Fibroblast of lung (primary cell): Measurements from ENCODE around the gene NT5DC3. TPM values are rescaled to one million over a fixed set of nuclear protein-coding genes. Genes with fewer than 3 reads are reported as not detected.
A peak's percentile ranks its signal among the peaks of the same experiment; 100 is the strongest.

Source experiments
- DNase-seq, 2 donors: peaks; one replicate each; pipeline versions ENCODE4 v3.0.0 to v3.0.0-alpha.2; 2010; ENCODE audit warnings: low read depth in 2 of 2
- H2AFZ ChIP-seq: 2 replicates; pipeline ENCODE4 v1.5.1; 2012; ENCODE audit warnings: low read length, control low read depth, inconsistent platforms
- H3K27ac ChIP-seq: 2 replicates; pipeline ENCODE4 v1.5.1; 2011; ENCODE audit warnings: low read length, control low read depth; ENCODE audit not compliant: insufficient read depth
- H3K27me3 ChIP-seq: 2 replicates; pipeline ENCODE4 v1.5.1; 2011; ENCODE audit warnings: mild to moderate bottlenecking, low read length; ENCODE audit not compliant: control insufficient read depth, insufficient read depth
- H3K36me3 ChIP-seq: 2 replicates; pipeline ENCODE4 v1.5.1; 2011; ENCODE audit warnings: low read length; ENCODE audit not compliant: control insufficient read depth, insufficient read depth
- H3K4me1 ChIP-seq: 2 replicates; pipeline ENCODE4 v1.5.1; 2011; ENCODE audit warnings: low read length; ENCODE audit not compliant: control insufficient read depth, insufficient read depth; ENCODE audit errors: extremely low read depth
- H3K4me2 ChIP-seq: 2 replicates; pipeline ENCODE4 v1.5.1; 2011; ENCODE audit warnings: low read length, control low read depth; ENCODE audit not compliant: insufficient read depth; ENCODE audit errors: extremely low read depth
- H3K4me3 ChIP-seq, 4 experiments: fragments of 200-600 bp in 1 of 4; sonication (generic) in 1 of 4; replicated peaks in 1 of 4; 2 replicates each; pipeline ENCODE4 v1.5.1; 2011 to 2016; ENCODE audit warnings: low read length in 4 of 4, low read depth in 3 of 4, mild to moderate bottlenecking in 3 of 4, control low read depth in 2 of 4, inconsistent platforms in 1 of 4, mixed read lengths in 1 of 4; ENCODE audit not compliant: insufficient read depth in 1 of 4; ENCODE audit errors: control extremely low read depth in 1 of 4
- H3K79me2 ChIP-seq: 2 replicates; pipeline ENCODE4 v1.5.1; 2012; ENCODE audit warnings: mild to moderate bottlenecking, low read length, inconsistent platforms; ENCODE audit not compliant: control insufficient read depth, insufficient read depth
- H3K9ac ChIP-seq: 2 replicates; pipeline ENCODE4 v1.5.1; 2011; ENCODE audit warnings: mild to moderate bottlenecking, low read length, control low read depth; ENCODE audit not compliant: insufficient read depth
- H3K9me3 ChIP-seq: 2 replicates; pipeline ENCODE4 v1.5.1; 2012; ENCODE audit warnings: low read depth, low read length; ENCODE audit not compliant: control insufficient read depth, insufficient read depth
- H4K20me1 ChIP-seq: 2 replicates; pipeline ENCODE4 v1.5.1; 2011; ENCODE audit warnings: low read length; ENCODE audit not compliant: control insufficient read depth, insufficient read depth; ENCODE audit errors: extremely low read depth
- EZH2 ChIP-seq: IDR thresholded peaks from 2 replicates; pipeline ENCODE4 v1.5.1; 2012; ENCODE audit warnings: low read length, control low read depth, mild to moderate bottlenecking; ENCODE audit errors: missing control alignments
- polyA plus RNA-seq, 2 donors: library from polyadenylated mRNA; depleted of rRNA in 1 of 2; stranded (reverse) in 1 of 2; unstranded in 1 of 2; fragments of >200 nt; gene quantifications; 2 replicates each; pipeline ENCODE4 v1.2.1, GENCODE V29; 2011 to 2012; ENCODE audit warnings: missing spikeins in 1 of 2
- total RNA-seq: library from RNA; depleted of rRNA; stranded (reverse); fragments of >200 nt; gene quantifications from 2 replicates; pipeline ENCODE4 v1.2.1, GENCODE V29; 2014
- TF ChIP-seq, protein P1 (sequence below), 2 donors: IDR thresholded peaks in 1 of 2; conservative IDR thresholded peaks in 1 of 2; 1 replicate in 1 of 2; 2 replicates in 1 of 2; pipeline ENCODE4 v1.5.1; 2011 to 2012; ENCODE audit warnings: low read length in 2 of 2, control low read depth in 1 of 2, inconsistent platforms in 1 of 2, low read depth in 1 of 2, mild to moderate bottlenecking in 1 of 2

NT5DC3 gene
- total and polyA plus RNA-seq, 2 donors (not counting 1 experiment from before 2014, with no cell fraction given): 4.1 to 10.4 TPM

DNA sequence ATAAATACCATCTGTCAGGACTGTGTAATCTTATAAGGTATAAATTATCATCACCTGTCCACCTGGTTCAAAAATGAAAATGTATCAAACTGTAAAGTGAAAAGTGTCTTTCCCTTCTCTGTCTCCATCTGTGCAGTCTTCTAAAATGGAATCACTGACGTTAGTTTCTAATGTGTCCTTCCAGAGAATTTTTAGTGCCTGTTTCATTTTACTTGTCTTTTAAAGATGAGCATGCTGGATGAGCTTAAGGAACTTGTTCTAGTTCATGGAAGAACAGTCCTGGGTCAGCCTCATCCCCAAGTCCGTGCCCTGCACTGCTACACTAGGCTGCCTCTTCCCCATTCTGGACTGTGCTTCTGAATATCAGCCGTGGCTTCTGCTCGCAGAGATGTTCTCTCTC is 5.4 kb upstream of the NT5DC3 start:
- H4K20me1 ChIP-seq: no peaks in the 10 kb centered on the region
- no peaks in the 10 kb centered on the region for H3K27me3 ChIP-seq
- no peak overlapping the region for H2AFZ ChIP-seq
- TF ChIP-seq, protein P1, sequence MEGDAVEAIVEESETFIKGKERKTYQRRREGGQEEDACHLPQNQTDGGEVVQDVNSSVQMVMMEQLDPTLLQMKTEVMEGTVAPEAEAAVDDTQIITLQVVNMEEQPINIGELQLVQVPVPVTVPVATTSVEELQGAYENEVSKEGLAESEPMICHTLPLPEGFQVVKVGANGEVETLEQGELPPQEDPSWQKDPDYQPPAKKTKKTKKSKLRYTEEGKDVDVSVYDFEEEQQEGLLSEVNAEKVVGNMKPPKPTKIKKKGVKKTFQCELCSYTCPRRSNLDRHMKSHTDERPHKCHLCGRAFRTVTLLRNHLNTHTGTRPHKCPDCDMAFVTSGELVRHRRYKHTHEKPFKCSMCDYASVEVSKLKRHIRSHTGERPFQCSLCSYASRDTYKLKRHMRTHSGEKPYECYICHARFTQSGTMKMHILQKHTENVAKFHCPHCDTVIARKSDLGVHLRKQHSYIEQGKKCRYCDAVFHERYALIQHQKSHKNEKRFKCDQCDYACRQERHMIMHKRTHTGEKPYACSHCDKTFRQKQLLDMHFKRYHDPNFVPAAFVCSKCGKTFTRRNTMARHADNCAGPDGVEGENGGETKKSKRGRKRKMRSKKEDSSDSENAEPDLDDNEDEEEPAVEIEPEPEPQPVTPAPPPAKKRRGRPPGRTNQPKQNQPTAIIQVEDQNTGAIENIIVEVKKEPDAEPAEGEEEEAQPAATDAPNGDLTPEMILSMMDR (conservative IDR thresholded peaks at IDR 0.05 in 1 of 2, IDR thresholded peaks at IDR 0.05 in 1 of 2; ENCODE audit: low read depth in 1 of 2, low read length in 2 of 2): no peak
- no peak for TF ChIP-seq EZH2
- no peak overlapping the region for H3K27ac ChIP-seq
- DNase-seq: no peak
- H3K4me3 ChIP-seq: no peak overlapping the region
- no peaks in the 10 kb centered on the region for H3K36me3 ChIP-seq
- H3K4me1 ChIP-seq: peaks cover 3% of the 10 kb centered on the region
- H3K9me3 ChIP-seq: no peaks in the 10 kb centered on the region
- H3K4me2 ChIP-seq: no peak overlapping the region
- no peak overlapping the region for H3K9ac ChIP-seq
- no peaks in the 10 kb centered on the region for H3K79me2 ChIP-seq

DNA sequence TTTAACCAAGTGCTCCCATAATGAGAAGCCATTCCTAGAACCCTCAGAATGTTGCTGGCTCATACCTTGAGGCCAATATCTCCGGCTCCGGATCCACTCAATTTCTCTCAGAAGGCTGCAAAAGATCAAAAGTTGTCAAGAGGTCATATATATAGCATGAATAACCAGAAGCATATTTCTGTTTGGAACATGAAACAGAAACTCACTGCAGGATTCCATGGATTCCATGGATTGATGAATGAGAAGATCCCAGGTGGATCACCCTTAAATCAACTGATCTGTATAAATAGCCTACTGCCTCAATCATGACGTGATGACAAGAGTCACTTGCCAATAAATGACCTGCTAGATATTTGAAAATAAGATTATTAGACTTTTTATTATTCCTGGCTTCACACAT is 3.3 kb upstream of the NT5DC3 start:
- peaks cover 11% of the 10 kb centered on the region for H3K79me2 ChIP-seq
- H3K9ac ChIP-seq: no peak overlapping the region
- no peaks in the 10 kb centered on the region for H3K27me3 ChIP-seq
- H3K4me2 ChIP-seq: no peak overlapping the region
- no peak overlapping the region for H3K27ac ChIP-seq
- H4K20me1 ChIP-seq: no peaks in the 10 kb centered on the region
- peaks cover 3% of the 10 kb centered on the region for H3K4me1 ChIP-seq
- TF ChIP-seq, protein P1 (conservative IDR thresholded peaks at IDR 0.05 in 1 of 2, IDR thresholded peaks at IDR 0.05 in 1 of 2; ENCODE audit: low read depth in 1 of 2, low read length in 2 of 2): no peak
- no peak for TF ChIP-seq EZH2
- no peaks in the 10 kb centered on the region for H3K9me3 ChIP-seq
- no peak for DNase-seq
- no peak overlapping the region for H3K4me3 ChIP-seq
- no peak overlapping the region for H2AFZ ChIP-seq
- H3K36me3 ChIP-seq: no peaks in the 10 kb centered on the region

GRCh38 chr12:103841690-103842584 is 903 bp upstream of the NT5DC3 start:
- H3K27ac ChIP-seq: no peak overlapping the region
- H3K4me1 ChIP-seq: peaks cover 3% of the 10 kb centered on the region
- no peaks in the 10 kb centered on the region for H3K36me3 ChIP-seq
- peaks cover 25% of the 10 kb centered on the region for H3K79me2 ChIP-seq
- H3K27me3 ChIP-seq: no peaks in the 10 kb centered on the region
- no peaks in the 10 kb centered on the region for H3K9me3 ChIP-seq
- no peaks in the 10 kb centered on the region for H4K20me1 ChIP-seq
- H3K4me3 ChIP-seq: peak overlapping the region; percentile 41 to 70 (median 54)
- peak overlapping the region; percentile 59 for H3K4me2 ChIP-seq
- peak overlapping the region; percentile 51 for H2AFZ ChIP-seq
- peak; percentile 46 to 92 for DNase-seq
- no peak overlapping the region for H3K9ac ChIP-seq
- TF ChIP-seq EZH2: no peak
- TF ChIP-seq, protein P1 (conservative IDR thresholded peaks at IDR 0.05 in 1 of 2, IDR thresholded peaks at IDR 0.05 in 1 of 2; ENCODE audit: low read depth in 1 of 2, low read length in 2 of 2): no peak
